MCF 10A (cell line): ENCODE data around the gene IL1RAPL2. TPM values are rescaled to one million over a fixed set of nuclear protein-coding genes. Genes with fewer than 3 reads are reported as not detected.
"Not testable (repeated sequence)": the region's sequence is repeated elsewhere in the genome, so short reads cannot be mapped to it uniquely, and the experiment has no call there.

Experiments
- BruUV-seq: library from RNA; stranded (reverse); fragments of 400-500 nt; replicated peaks from 2 replicates; lab custom pipeline; 2021; lab: Mats Ljungman, UMichigan
- CTCF ChIA-PET: fragments of 300-600 bp; sonication (Branson Sonifier 250); formaldehyde crosslinking; extraction: SDS; loops from one replicate; lab custom pipeline; 2021; ENCODE audit warnings: antibody characterized with exemption, inconsistent platforms; lab: Yijun Ruan, JAX
- POLR2A ChIA-PET: fragments of 300-600, 350-650 bp; sonication (Branson Sonifier 250); formaldehyde crosslinking; extraction: SDS; loops from one replicate; lab custom pipeline; 2020; ENCODE audit warnings: antibody characterized with exemption, inconsistent platforms; lab: Yijun Ruan, JAX
- DNase-seq: peaks from one replicate; pipeline ENCODE4 v3.0.0-alpha.2; 2018; ENCODE audit not compliant: unreplicated experiment
- H3K27ac Mint-ChIP-seq: one replicate; pipeline ENCODE4 v1.8.0; 2022; ENCODE audit warnings: mild to moderate bottlenecking, low read depth, mixed read lengths; ENCODE audit not compliant: unreplicated experiment
- H3K27me3 Mint-ChIP-seq: one replicate; pipeline ENCODE4 v1.8.0; 2022; ENCODE audit warnings: mixed read lengths; ENCODE audit not compliant: insufficient read depth, unreplicated experiment
- H3K36me3 Mint-ChIP-seq: one replicate; pipeline ENCODE4 v1.8.0; 2022; ENCODE audit warnings: mild to moderate bottlenecking, moderate library complexity, mixed read lengths; ENCODE audit not compliant: insufficient read depth, unreplicated experiment
- H3K4me1 Mint-ChIP-seq: one replicate; pipeline ENCODE4 v1.8.0; 2022; ENCODE audit warnings: mixed read lengths; ENCODE audit not compliant: insufficient read depth, unreplicated experiment
- H3K4me3 Mint-ChIP-seq: one replicate; pipeline ENCODE4 v1.8.0; 2022; ENCODE audit warnings: mild to moderate bottlenecking, moderate library complexity, mixed read lengths; ENCODE audit not compliant: unreplicated experiment
- H3K9me3 Mint-ChIP-seq: one replicate; pipeline ENCODE4 v1.8.0; 2022; ENCODE audit warnings: mixed read lengths; ENCODE audit not compliant: unreplicated experiment
- CTCF ChIP-seq: fragments of 200-600 bp; IDR thresholded peaks from one replicate; pipeline ENCODE4 v1.8.0; 2022; ENCODE audit warnings: antibody characterized with exemption, mild to moderate bottlenecking; ENCODE audit not compliant: unreplicated experiment
- intact Hi-C: fragments of 100-400 bp; cut with micrococcal nuclease; formaldehyde crosslinking; loops from 2 replicates; pipeline ENCODE4 v1.14.1; 2022
- total RNA-seq: library from RNA; stranded (reverse); gene quantifications from 2 replicates; pipeline ENCODE4 v1.2.3, GENCODE V29; 2022

The IL1RAPL2 gene
- total RNA-seq, 1 experiment from 2014 or later = 4.4 TPM

- intact Hi-C loops = no loop called here
- no peak for TF ChIP-seq CTCF
- H3K9me3 Mint-ChIP-seq = no peaks in the 10 kb centered on the region
- no peak overlapping the region for H3K27ac Mint-ChIP-seq
- no peaks in the 10 kb centered on the region for H3K36me3 Mint-ChIP-seq
- no TSS peak for BruUV-seq
- CTCF ChIA-PET = interaction anchor here (0.7 kb wide), 1 partner anchor 39 kb away, joined by 3 read pairs; no protein-coding TSS in a partner anchor
- H3K4me3 Mint-ChIP-seq = no peak overlapping the region
- DNase-seq = no peak
- POLR2A ChIA-PET = no interaction called here
- H3K27me3 Mint-ChIP-seq = peaks cover 32% of the 10 kb centered on the region
- H3K4me1 Mint-ChIP-seq = no peaks in the 10 kb centered on the region
These were observed 663.1 kb downstream of the IL1RAPL2 start for GRCh38 chrX:105229146-105229545.

DNA sequence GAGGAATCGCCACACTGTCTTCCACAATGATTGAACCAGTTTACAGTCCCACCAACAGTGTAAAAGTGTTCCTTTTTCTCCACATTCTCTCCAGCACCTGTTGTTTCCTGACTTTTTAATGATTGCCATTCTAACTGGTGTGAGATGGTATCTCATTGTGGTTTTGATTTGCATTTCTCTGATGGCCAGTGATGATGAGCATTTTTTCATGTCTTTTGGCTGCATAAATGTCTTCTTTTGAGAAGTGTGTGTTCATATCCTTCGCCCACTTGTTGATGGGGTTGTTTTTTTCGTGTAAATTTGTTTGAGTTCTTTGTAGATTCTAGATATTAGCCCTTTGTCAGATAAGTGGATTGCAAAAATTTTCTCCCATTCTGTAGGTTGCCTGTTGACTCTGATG is 671.4 kb downstream of the IL1RAPL2 start:
- H3K4me1 Mint-ChIP-seq, H3K36me3 Mint-ChIP-seq, POLR2A ChIA-PET, intact Hi-C loops, H3K27ac Mint-ChIP-seq, H3K4me3 Mint-ChIP-seq, CTCF ChIA-PET, H3K9me3 Mint-ChIP-seq, BruUV-seq, DNase-seq: not testable (repeated sequence)
- peaks cover 21% of the 10 kb centered on the region for H3K27me3 Mint-ChIP-seq

DNA sequence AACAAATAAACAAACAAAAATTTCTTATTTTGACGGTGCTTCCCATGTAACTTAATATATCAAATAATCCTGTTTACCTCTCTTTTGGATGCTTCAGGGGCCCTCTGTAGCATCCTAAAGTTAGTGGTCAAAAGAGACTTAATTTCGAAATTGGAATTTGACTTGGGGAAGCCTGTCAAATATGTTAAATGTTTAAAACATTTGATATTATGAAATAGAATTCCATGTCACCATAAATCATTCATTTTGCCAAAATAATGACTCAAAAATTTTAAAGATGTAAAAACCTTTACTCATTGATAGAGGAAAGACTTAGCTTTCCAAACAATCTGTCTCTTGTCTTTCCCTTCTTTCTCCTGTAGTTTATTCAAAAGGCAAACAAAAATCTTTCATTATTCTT is 675.1 kb downstream of the IL1RAPL2 start:
- ChIA-PET CTCF (no interaction called here), POLR2A (no interaction called here)
- intact Hi-C loops = no loop called here
- Mint-ChIP-seq H3K4me1 (no peaks in the 10 kb centered on the region), H3K27ac (no peak overlapping the region), H3K27me3 (peaks cover 33% of the 10 kb centered on the region), H3K9me3 (no peaks in the 10 kb centered on the region), H3K4me3 (no peak overlapping the region), H3K36me3 (no peaks in the 10 kb centered on the region)
- DNase-seq = peak; percentile 44
- TF ChIP-seq CTCF = no peak
- BruUV-seq = no TSS peak

GRCh38 chrX:105260291-105261043 is 694.5 kb downstream of the IL1RAPL2 start:
- no TSS peak for BruUV-seq
- Mint-ChIP-seq H3K36me3 (no peaks in the 10 kb centered on the region), H3K27ac (no peak overlapping the region), H3K4me3 (no peak overlapping the region), H3K9me3 (peaks cover 7% of the 10 kb centered on the region), H3K27me3 (peaks cover 78% of the 10 kb centered on the region), H3K4me1 (no peaks in the 10 kb centered on the region)
- no peak for DNase-seq
- ChIA-PET POLR2A (interaction anchor here (0.6 to 0.9 kb wide), 2 partner anchors 22 to 495 kb away, joined by 4 to 5 read pairs; no protein-coding TSS in a partner anchor), CTCF (interaction anchor here (0.7 kb wide), 1 partner anchor 304 kb away, joined by 3 read pairs; no protein-coding TSS in a partner anchor)
- TF ChIP-seq CTCF = no peak
- intact Hi-C loops = no loop called here
